Activated naive CD4-positive, alpha-beta T cell treated with anti-CD3 and anti-CD28 coated beads, Interleukin-2, amount 10 ng/mL, durations not matched to agents 5 hours and 36 hours (primary cell): ENCODE data around the gene CUEDC2. TPM values are rescaled to one million over a fixed set of nuclear protein-coding genes. Genes with fewer than 3 reads are reported as not detected.

Source experiments
- microRNA-seq: library from miRNA; unstranded; fragments of <30 nt; microRNA quantifications from one replicate; pipeline ENCODE4 v1.2.0, GENCODE V29; 2022; ENCODE audit warnings: borderline microRNAs expressed, borderline replicate concordance
- total RNA-seq, 2 experiments: library from RNA; stranded (reverse); gene quantifications; one replicate each; pipeline ENCODE4 v1.2.3, GENCODE V29; 2021

The CUEDC2 gene
- total RNA-seq: 10 to 100 TPM; 61.6 to 62.6 TPM

DNA sequence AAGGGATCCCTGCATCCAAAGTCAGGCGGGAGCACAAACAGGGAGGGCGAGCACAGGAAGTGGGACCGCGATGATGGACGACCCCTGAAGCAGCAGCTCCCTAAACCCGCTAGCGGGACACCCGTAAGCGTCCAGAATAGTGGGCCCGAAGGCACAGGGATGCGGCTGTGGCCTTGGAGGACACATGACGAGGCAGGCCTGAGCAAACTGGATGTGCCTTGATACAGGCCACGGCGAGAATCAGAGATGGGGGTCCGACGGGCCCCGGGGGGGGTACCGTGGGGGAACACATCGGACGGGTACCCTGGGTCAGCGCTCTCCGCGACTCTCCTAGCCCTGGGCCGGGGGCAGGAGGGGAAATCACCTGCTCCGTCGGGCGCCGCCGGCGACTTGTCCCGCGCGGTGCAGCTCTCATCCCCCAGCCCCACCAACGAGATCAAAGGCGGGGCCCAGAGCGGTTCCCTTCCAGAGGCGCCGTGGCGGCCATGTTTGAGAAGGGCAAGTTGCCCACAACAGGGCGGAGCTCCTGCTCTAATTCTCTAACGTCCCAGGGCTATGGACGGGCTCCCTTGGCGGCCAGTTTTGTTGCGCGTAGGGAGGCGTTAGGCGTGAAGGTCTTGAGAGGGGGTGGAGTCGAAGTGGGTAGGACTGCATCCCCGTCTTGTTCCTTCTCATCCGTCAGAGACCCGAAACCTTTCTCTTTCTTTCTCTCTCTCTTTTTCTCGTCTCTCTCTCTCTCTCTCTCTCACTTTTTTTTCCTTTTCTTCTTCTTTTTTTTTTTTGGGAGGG lies at the start of gene CUEDC2:
Gene CUEDC2 (minus strand): TSS at position 413 of the 789 bp plus-strand sequence. CDS start 7,386 bp downstream, outside the sequence.

GRCh38 chr10:102451105-102451969 lies 19.0 kb upstream of the CUEDC2 start, which contains the start of gene C10orf95:
Gene C10orf95 (minus strand): TSS chr10:102451543. CDS start chr10:102451093, 450 bp downstream.

GRCh38 chr10:102420714-102421506 lies 11.5 kb downstream of the CUEDC2 start, which contains the start of gene FBXL15:
Gene FBXL15 (plus strand): TSS chr10:102420836. CDS start chr10:102421130, 294 bp downstream.

DNA sequence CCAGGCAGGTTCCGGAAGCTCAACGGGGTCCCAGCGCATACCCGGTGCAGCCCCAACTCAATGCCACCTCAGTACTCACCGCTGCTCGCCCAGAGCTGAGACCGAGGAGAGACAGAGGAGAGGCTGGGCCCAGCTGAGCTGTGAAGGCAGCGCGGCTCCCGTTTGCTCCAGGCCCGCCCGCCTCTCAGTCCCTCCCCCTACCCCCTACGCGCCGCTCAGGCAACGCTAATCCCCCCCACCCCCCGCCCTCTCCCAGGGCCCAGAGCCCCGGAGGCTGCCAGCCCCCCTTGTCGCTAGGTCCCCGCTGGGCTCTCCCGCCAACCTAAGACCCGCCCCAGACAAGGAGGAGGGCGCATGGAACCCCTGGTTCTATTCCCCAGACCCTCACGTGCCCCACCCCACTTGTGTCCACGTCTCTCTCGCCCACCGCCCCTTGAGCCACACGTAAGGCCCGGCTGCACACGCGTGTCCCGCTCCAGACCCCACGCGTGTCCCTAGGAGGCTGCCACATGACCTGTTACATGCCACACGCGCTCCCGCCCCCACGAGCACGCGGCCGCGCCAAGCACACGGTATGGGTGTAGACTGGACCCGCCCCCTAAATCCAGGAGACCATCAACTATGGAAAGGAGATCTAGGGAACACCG lies 13.6 kb downstream of the CUEDC2 start, which contains the start of gene PSD:
Gene PSD (minus strand): TSS at position 164 of the 647 bp plus-strand sequence. CDS start 1,747 bp downstream, outside the sequence.

GRCh38 chr10:102395400-102396316 lies 36.7 kb downstream of the CUEDC2 start, which contains the start of gene NFKB2:
Gene NFKB2 (plus strand): TSS chr10:102395705. CDS start chr10:102395960, 255 bp downstream.

Small RNA genes within 50 kb of the gene (microRNA-seq; reads per million reads assigned to microRNA genes)
- 6,533 reads per million, percentile 96 among the genes with 10 or more reads in this experiment for gene MIR146B

Other genes starting within 250 kb of the CUEDC2 start
- gene ELOVL3, start 206.3 kb downstream of the CUEDC2 start, total RNA-seq: not detected
- gene PITX3, start 191.1 kb downstream of the CUEDC2 start, total RNA-seq: not detected
- 10 to 100 TPM; 36.8 to 37.7 TPM for gene GBF1, start 187.0 kb downstream of the CUEDC2 start, total RNA-seq
- gene NFKB2, start 36.9 kb downstream of the CUEDC2 start, total RNA-seq: 100 to 1,000 TPM; 118 TPM
- 1 to 10 TPM; 2.0 to 2.5 TPM for gene PSD, start 13.8 kb downstream of the CUEDC2 start, total RNA-seq
- 10 to 100 TPM; 11.0 to 12.6 TPM for gene FBXL15, start 11.7 kb downstream of the CUEDC2 start, total RNA-seq
- gene C10orf95, start 19.0 kb upstream of the CUEDC2 start, total RNA-seq: under 1 TPM; 0.30 to 0.41 TPM
- 10 to 100 TPM; 60.4 to 67.5 TPM for gene ACTR1A, start 70.1 kb upstream of the CUEDC2 start, total RNA-seq
- gene SUFU, start 71.4 kb upstream of the CUEDC2 start, total RNA-seq: 10 to 100 TPM; 12.0 to 12.3 TPM
- 10 to 100 TPM; 39.4 to 41.1 TPM for gene TRIM8, start 211.9 kb upstream of the CUEDC2 start, total RNA-seq